AG04449 (cell line): ENCODE results near the gene POLR1B.
"Not testable (repeated sequence)": the region's sequence is repeated elsewhere in the genome, so short reads cannot be mapped to it uniquely, and the experiment has no call there.

Source experiments
- CTCF ChIA-PET: fragments of 350-600 bp; formaldehyde crosslinking; extraction: SDS; loops from one replicate; lab custom pipeline; 2021; ENCODE audit warnings: antibody characterized with exemption; lab: Yijun Ruan, JAX
- POLR2A ChIA-PET: fragments of 400-600, 350-600 bp; formaldehyde crosslinking; extraction: SDS; loops from one replicate; lab custom pipeline; 2020; ENCODE audit warnings: antibody characterized with exemption, inconsistent platforms; lab: Yijun Ruan, JAX
- DNase-seq: peaks from one replicate; pipeline ENCODE4 v3.0.0-alpha.2; 2010; ENCODE audit warnings: low read depth, low spot score
- H3K4me3 ChIP-seq: 2 replicates; pipeline ENCODE4 v1.5.1; 2011; ENCODE audit warnings: low read depth, mild to moderate bottlenecking, control low read depth, low read length
- CTCF ChIP-seq: IDR thresholded peaks from one replicate; pipeline ENCODE4 v1.5.1; 2011; ENCODE audit warnings: mild to moderate bottlenecking, moderate library complexity, low read length, control low read depth, inconsistent platforms; ENCODE audit not compliant: insufficient read depth; ENCODE audit errors: missing control alignments

Gene POLR1B

GRCh38 chr2:112606547-112606946 lies 64.3 kb downstream of the POLR1B start:
- no peak for DNase-seq
- ChIA-PET POLR2A (interaction anchor here (0.6 to 1.2 kb wide), 2 partner anchors 39 to 52 kb away, joined by 3 to 4 read pairs; partner anchors contain the start of gene SLC20A1), CTCF (interaction anchor here (1.2 to 18.8 kb wide), 3 partner anchors 21 to 124 kb away, joined by 3 to 410 read pairs (median 116); partner anchors contain the start of genes CHCHD5 and NT5DC4)
- no peak for TF ChIP-seq CTCF
- H3K4me3 ChIP-seq: no peak overlapping the region

- POLR2A ChIA-PET: no interaction called here
- no peak overlapping the region for H3K4me3 ChIP-seq
- TF ChIP-seq CTCF: no peak
- CTCF ChIA-PET: interaction anchor here (0.8 to 18.8 kb wide), 3 partner anchors 8 to 119 kb away, joined by 3 to 410 read pairs (median 116); partner anchors contain the start of genes CHCHD5 and NT5DC4
- DNase-seq: no peak
Observed at GRCh38 chr2:112607680-112608438, 65.6 kb downstream of the POLR1B start.

- CTCF ChIA-PET: interaction anchor here (1.8 to 18.8 kb wide), 3 partner anchors 9 to 140 kb away, joined by 4 to 410 read pairs (median 12); partner anchors contain the start of gene NT5DC4
- POLR2A ChIA-PET, DNase-seq, H3K4me3 ChIP-seq: not testable (repeated sequence)
Observed at GRCh38 chr2:112609320-112609719, 67.1 kb downstream of the POLR1B start.

GRCh38 chr2:112612283-112612682 lies 70.0 kb downstream of the POLR1B start:
- CTCF ChIA-PET: interaction anchor here (1.6 to 4.4 kb wide), 2 partner anchors 12 to 329 kb away, joined by 4 to 21 read pairs; no protein-coding TSS in a partner anchor
- POLR2A ChIA-PET, DNase-seq: not testable (repeated sequence)

GRCh38 chr2:112614201-112614840 lies 72.1 kb downstream of the POLR1B start:
- CTCF ChIA-PET: interaction anchor here (1.3 to 4.4 kb wide), 2 partner anchors 12 to 14 kb away, joined by 5 to 21 read pairs; no protein-coding TSS in a partner anchor
- no peak for TF ChIP-seq CTCF
- POLR2A ChIA-PET: no interaction called here
- no peak for DNase-seq
- H3K4me3 ChIP-seq: no peak overlapping the region

More at GRCh38 chr2:112612283-112612682, 70.0 kb downstream of the POLR1B start:
- not testable (repeated sequence) for H3K4me3 ChIP-seq

GRCh38 chr2:112615051-112615450 lies 72.8 kb downstream of the POLR1B start:
- CTCF ChIA-PET: interaction anchor here (1.3 to 4.4 kb wide), 2 partner anchors 11 to 14 kb away, joined by 5 to 21 read pairs; no protein-coding TSS in a partner anchor
- no peak for TF ChIP-seq CTCF
- DNase-seq: no peak
- POLR2A ChIA-PET: no interaction called here
- no peak overlapping the region for H3K4me3 ChIP-seq

- DNase-seq, H3K4me3 ChIP-seq, POLR2A ChIA-PET: not testable (repeated sequence)
- CTCF ChIA-PET: interaction anchor here (1.3 to 4.4 kb wide), 2 partner anchors 11 to 15 kb away, joined by 5 to 21 read pairs; no protein-coding TSS in a partner anchor
Observed at GRCh38 chr2:112615798-112616197, 73.5 kb downstream of the POLR1B start.
